ENCODE measurements around the gene RNFT2. TPM values are rescaled to one million over a fixed set of nuclear protein-coding genes. Genes with fewer than 3 reads are reported as not detected.

Gene RNFT2
- total and polyA plus RNA-seq, 5 donors = 0.81 to 3.8 (median 2.5) TPM

DNA sequence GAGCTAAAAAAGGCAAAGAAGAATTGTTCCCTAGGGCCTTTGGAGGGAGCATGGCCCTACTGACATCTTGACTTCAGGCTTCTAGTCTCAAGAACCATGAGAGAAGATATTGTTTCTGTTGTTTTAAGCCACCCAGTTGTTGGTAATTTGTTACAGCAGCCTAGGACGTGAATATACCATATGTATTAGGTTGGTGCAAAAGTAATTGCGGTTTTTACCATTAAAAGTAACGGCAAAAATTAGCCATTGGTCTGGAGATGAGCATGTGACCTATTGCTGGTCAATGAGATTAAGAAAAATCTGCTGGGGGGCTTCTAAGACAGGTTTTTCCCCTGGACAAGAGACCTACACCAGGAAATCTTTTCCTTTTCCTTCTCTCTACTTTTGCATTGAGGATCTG lies 152.9 kb downstream of the RNFT2 start:
- Histone ChIP-seq H3K9me3 (ENCODE audit: control insufficient read depth, low read length) (no peaks in the 10 kb centered on the region), H3K4me1 (ENCODE audit: control insufficient read depth, insufficient read depth, low read length) (no peaks in the 10 kb centered on the region), H3K27ac (ENCODE audit: low read length) (no peak overlapping the region), H3K4me3 (ENCODE audit: low read length) (no peak overlapping the region), H3K27me3 (ENCODE audit: control insufficient read depth, insufficient read depth) (no peaks in the 10 kb centered on the region)
- intact Hi-C loops (cut with DNase I) = no loop called here
- DNase-seq = no peak
- ATAC-seq = no peak
- WGBS = 87% methylated on average over 3 of the region's 3 CpGs

GRCh38 chr12:116892349-116893140 lies 154.4 kb downstream of the RNFT2 start:
- Histone ChIP-seq H3K4me1 (ENCODE audit: control insufficient read depth, insufficient read depth, low read length) (no peaks in the 10 kb centered on the region), H3K4me3 (ENCODE audit: low read length) (no peak overlapping the region), H3K27me3 (ENCODE audit: control insufficient read depth, insufficient read depth) (no peaks in the 10 kb centered on the region), H3K9me3 (ENCODE audit: control insufficient read depth, low read length) (no peaks in the 10 kb centered on the region), H3K27ac (ENCODE audit: low read length) (no peak overlapping the region)
- no peak for ATAC-seq
- intact Hi-C loops (cut with DNase I) = no loop called here
- WGBS = 75% methylated on average over 12 of the region's 12 CpGs
- no peak for DNase-seq

DNA sequence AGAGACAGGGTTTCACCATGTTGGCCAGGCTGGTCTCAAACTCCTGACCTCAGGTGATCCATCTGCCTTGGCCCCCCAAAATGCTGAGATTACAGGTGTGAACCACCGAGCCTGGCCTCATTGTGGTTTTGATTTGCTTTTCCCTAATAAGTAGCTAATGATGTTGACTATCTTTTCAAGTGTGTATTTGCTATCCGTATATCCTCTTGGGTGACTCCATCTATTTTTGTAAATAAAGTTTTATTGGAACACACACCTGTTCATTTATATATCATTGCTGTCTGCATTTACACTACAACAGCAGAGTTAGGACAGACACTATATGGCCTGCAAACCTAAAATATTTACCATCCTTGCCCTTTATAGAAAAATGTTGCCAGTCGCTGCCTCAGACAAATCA lies 156.8 kb downstream of the RNFT2 start:
- Histone ChIP-seq H3K4me1 (ENCODE audit: control insufficient read depth, insufficient read depth, low read length) (no peaks in the 10 kb centered on the region), H3K4me3 (ENCODE audit: low read length) (no peak overlapping the region), H3K27me3 (ENCODE audit: control insufficient read depth, insufficient read depth) (no peaks in the 10 kb centered on the region), H3K9me3 (ENCODE audit: control insufficient read depth, low read length) (no peaks in the 10 kb centered on the region), H3K27ac (ENCODE audit: low read length) (no peak overlapping the region)
- intact Hi-C loops (cut with DNase I) = no loop called here
- WGBS = 90% methylated on average over 3 of the region's 3 CpGs
- ATAC-seq (no peak), DNase-seq (no peak)

GRCh38 chr12:116896411-116896924 lies 158.4 kb downstream of the RNFT2 start:
- Histone ChIP-seq H3K27ac (ENCODE audit: low read length) (no peak overlapping the region), H3K9me3 (ENCODE audit: control insufficient read depth, low read length) (no peaks in the 10 kb centered on the region), H3K27me3 (ENCODE audit: control insufficient read depth, insufficient read depth) (no peaks in the 10 kb centered on the region), H3K4me1 (ENCODE audit: control insufficient read depth, insufficient read depth, low read length) (no peaks in the 10 kb centered on the region), H3K4me3 (ENCODE audit: low read length) (no peak overlapping the region)
- DNase-seq = no peak
- intact Hi-C loops (cut with DNase I) = no loop called here
- ATAC-seq = no peak
- WGBS = 64% methylated on average over 7 of the region's 7 CpGs

DNA sequence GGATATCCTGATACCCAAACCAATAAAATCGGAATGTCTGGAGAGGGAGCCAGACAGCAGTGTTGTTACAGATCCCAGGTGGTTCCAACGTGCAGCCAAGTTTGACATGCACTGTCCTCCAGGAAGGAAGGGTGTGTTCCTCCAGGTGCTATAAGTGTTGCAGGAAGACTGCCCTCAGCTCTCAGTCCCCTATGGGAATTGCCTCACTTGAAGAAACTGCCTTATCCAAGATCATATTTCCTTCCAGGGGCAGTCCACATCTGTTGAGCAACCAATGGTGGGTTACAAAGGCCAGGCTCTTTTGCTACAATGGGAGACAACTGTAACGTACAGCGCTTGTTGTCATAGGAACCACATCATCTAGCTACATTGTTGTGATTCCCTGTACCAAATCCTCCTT lies 159.4 kb downstream of the RNFT2 start:
- ATAC-seq = no peak
- Histone ChIP-seq H3K27ac (ENCODE audit: low read length) (no peak overlapping the region), H3K9me3 (ENCODE audit: control insufficient read depth, low read length) (no peaks in the 10 kb centered on the region), H3K27me3 (ENCODE audit: control insufficient read depth, insufficient read depth) (no peaks in the 10 kb centered on the region), H3K4me1 (ENCODE audit: control insufficient read depth, insufficient read depth, low read length) (no peaks in the 10 kb centered on the region), H3K4me3 (ENCODE audit: low read length) (no peak overlapping the region)
- intact Hi-C loops (cut with DNase I) = no loop called here
- no peak for DNase-seq
- WGBS = 71% methylated on average over 4 of the region's 4 CpGs

GRCh38 chr12:116898669-116899068 lies 160.6 kb downstream of the RNFT2 start:
- DNase-seq (no peak), ATAC-seq (no peak)
- Histone ChIP-seq H3K27me3 (ENCODE audit: control insufficient read depth, insufficient read depth) (no peaks in the 10 kb centered on the region), H3K4me1 (ENCODE audit: control insufficient read depth, insufficient read depth, low read length) (no peaks in the 10 kb centered on the region), H3K27ac (ENCODE audit: low read length) (no peak overlapping the region), H3K4me3 (ENCODE audit: low read length) (no peak overlapping the region), H3K9me3 (ENCODE audit: control insufficient read depth, low read length) (no peaks in the 10 kb centered on the region)
- intact Hi-C loops (cut with DNase I) = no loop called here
- 63% methylated on average over 3 of the region's 3 CpGs for WGBS

GRCh38 chr12:116901612-116902011 lies 163.5 kb downstream of the RNFT2 start:
- Histone ChIP-seq H3K27ac (ENCODE audit: low read length) (no peak overlapping the region), H3K27me3 (ENCODE audit: control insufficient read depth, insufficient read depth) (no peaks in the 10 kb centered on the region), H3K9me3 (ENCODE audit: control insufficient read depth, low read length) (no peaks in the 10 kb centered on the region), H3K4me1 (ENCODE audit: control insufficient read depth, insufficient read depth, low read length) (no peaks in the 10 kb centered on the region), H3K4me3 (ENCODE audit: low read length) (no peak overlapping the region)
- intact Hi-C loops (cut with DNase I) = no loop called here
- 78% methylated on average over 2 of the region's 2 CpGs for WGBS
- DNase-seq = no peak
- no peak for ATAC-seq

Other genes with a start within 250 kb of the RNFT2 start
- 1 to 10 TPM; 1.9 to 2.7 (median 2.2) TPM for gene MAP1LC3B2, start 178.9 kb upstream of the RNFT2 start, total RNA-seq
- 2.9 TPM for gene MAP1LC3B2, start 178.9 kb upstream of the RNFT2 start, polyA plus RNA-seq
- gene SPRING1, start 246 bp upstream of the RNFT2 start, total RNA-seq = 10 to 100 TPM in 2 of 4 donors, 1 to 10 TPM in 2; 9.2 to 16.0 (median 10.3) TPM
- 7.5 TPM for gene SPRING1, start 246 bp upstream of the RNFT2 start, polyA plus RNA-seq
- gene HRK, start 143.1 kb downstream of the RNFT2 start, total RNA-seq = not detected
- gene HRK, start 143.1 kb downstream of the RNFT2 start, polyA plus RNA-seq = not detected
- 10 to 100 TPM in 1 of 4 donors, 1 to 10 TPM in 3; 5.8 to 10.2 (median 7.6) TPM for gene FBXW8, start 172.6 kb downstream of the RNFT2 start, total RNA-seq
- gene FBXW8, start 172.6 kb downstream of the RNFT2 start, polyA plus RNA-seq = 3.3 TPM